ENCODE results near the gene ATE1. TPM values are rescaled to one million over a fixed set of nuclear protein-coding genes. Genes with fewer than 3 reads are reported as not detected.

Gene ATE1
- total RNA-seq, 1 donor from 2014 or later: 6.9 TPM

GRCh38 chr10:121754666-121755065 is 173.2 kb downstream of the ATE1 start:
- peaks cover 0 to 16% of the 10 kb centered on the region in 2 donors for H3K36me3 ChIP-seq
- intact Hi-C loops (cut with DNase I): no loop called here
- TF ChIP-seq CTCF (IDR thresholded peaks at IDR 0.05): no peak
- peaks cover 12 to 33% of the 10 kb centered on the region in 2 donors for H3K9me3 ChIP-seq
- no peaks in the 10 kb centered on the region for H3K27me3 ChIP-seq
- no peak overlapping the region for H3K4me3 ChIP-seq
- H3K4me1 ChIP-seq: no peaks in the 10 kb centered on the region
- no peak for DNase-seq (ENCODE audit: low spot score in 2 of 2)
- H3K27ac ChIP-seq: no peak overlapping the region

- intact Hi-C loops (cut with DNase I): no loop called here
- Histone ChIP-seq H3K9me3 (peaks cover 12 to 25% of the 10 kb centered on the region in 2 donors), H3K4me1 (no peaks in the 10 kb centered on the region), H3K4me3 (no peak overlapping the region), H3K27ac (peak overlapping the region in 1 of 2 donors; percentile 29), H3K36me3 (peaks cover 0 to 12% of the 10 kb centered on the region in 2 donors), H3K27me3 (no peaks in the 10 kb centered on the region)
- DNase-seq (ENCODE audit: low spot score in 2 of 2): no peak
- TF ChIP-seq CTCF (IDR thresholded peaks at IDR 0.05): no peak
Measured at GRCh38 chr10:121753726-121754476, 173.9 kb downstream of the ATE1 start.

- Histone ChIP-seq H3K9me3 (peaks cover 0 to 3% of the 10 kb centered on the region in 2 donors), H3K4me3 (no peak overlapping the region), H3K36me3 (peaks cover 0 to under 1% of the 10 kb centered on the region in 2 donors), H3K27me3 (no peaks in the 10 kb centered on the region), H3K27ac (no peak overlapping the region), H3K4me1 (no peaks in the 10 kb centered on the region)
- intact Hi-C loops (cut with DNase I): no loop called here
- no peak for TF ChIP-seq CTCF (IDR thresholded peaks at IDR 0.05)
- no peak for DNase-seq (ENCODE audit: low spot score in 2 of 2)
Measured at GRCh38 chr10:121751191-121751760, 176.6 kb downstream of the ATE1 start.

- Histone ChIP-seq H3K4me3 (no peak overlapping the region), H3K27ac (no peak overlapping the region), H3K4me1 (no peaks in the 10 kb centered on the region), H3K36me3 (peaks cover 0 to 13% of the 10 kb centered on the region in 2 donors), H3K27me3 (no peaks in the 10 kb centered on the region), H3K9me3 (no peaks in the 10 kb centered on the region)
- TF ChIP-seq CTCF (IDR thresholded peaks at IDR 0.05): no peak
- DNase-seq (ENCODE audit: low spot score in 2 of 2): no peak
- intact Hi-C loops (cut with DNase I): no loop called here
Measured at GRCh38 chr10:121747163-121747775, 180.6 kb downstream of the ATE1 start.

- no peaks in the 10 kb centered on the region for H3K27me3 ChIP-seq
- DNase-seq (ENCODE audit: low spot score in 2 of 2): no peak
- H3K9me3 ChIP-seq: no peaks in the 10 kb centered on the region
- no peak overlapping the region for H3K4me3 ChIP-seq
- H3K4me1 ChIP-seq: no peaks in the 10 kb centered on the region
- H3K36me3 ChIP-seq: peaks cover 0 to 13% of the 10 kb centered on the region in 2 donors
- no peak overlapping the region for H3K27ac ChIP-seq
- no peak for TF ChIP-seq CTCF (IDR thresholded peaks at IDR 0.05)
- intact Hi-C loops (cut with DNase I): no loop called here
Measured at GRCh38 chr10:121741248-121741792, 186.5 kb downstream of the ATE1 start.

Measured in ascending aorta (tissue), 2 donors.